ENCODE data around the gene CDK15. TPM values are rescaled to one million over a fixed set of nuclear protein-coding genes. Genes with fewer than 3 reads are reported as not detected.

Gene CDK15
- total and polyA plus RNA-seq, 9 of the 15 experiments (the other 6 are each of a cell fraction or from before 2014, with no cell fraction given), result not detected

GRCh38 chr2:201847481-201847880, 41.1 kb downstream of the CDK15 start:
- Histone ChIP-seq H3K4me2 (ENCODE audit: insufficient read depth, low read length) (no peak overlapping the region), H4K20me1 (replicated peaks; ENCODE audit: control insufficient read depth, insufficient read depth, low read length) (no peaks in the 10 kb centered on the region), H3K27me3 (ENCODE audit: control insufficient read depth in 2 of 2, insufficient read depth in 2 of 2, low read length in 2 of 2) (peaks cover 0 to 6% of the 10 kb centered on the region in 2 experiments; a peak in 2 of 5 replicates), H3K4me3 (no peak overlapping the region), H3K27ac (ENCODE audit: extremely low read depth, low read depth, low read length) (no peak overlapping the region), H3K79me2 (ENCODE audit: control insufficient read depth, insufficient read depth, low read length) (no peaks in the 10 kb centered on the region), H3K9me1 (ENCODE audit: control insufficient read depth, insufficient read depth, low read length) (no peaks in the 10 kb centered on the region), H3K9ac (ENCODE audit: insufficient read depth in 1 of 2, low read depth in 2 of 2, low read length in 2 of 2) (no peak overlapping the region), H3K9me3 (replicated peaks; ENCODE audit: control insufficient read depth, insufficient read depth, low read depth, low read length) (no peaks in the 10 kb centered on the region), H3K4me1 (replicated peaks in 1 of 2; ENCODE audit: control insufficient read depth in 2 of 2, insufficient read depth in 2 of 2, low read length in 2 of 2) (no peaks in the 10 kb centered on the region), H2AFZ (ENCODE audit: low read depth, low read length) (no peak overlapping the region), H3K36me3 (ENCODE audit: control insufficient read depth, insufficient read depth, low read length) (no peaks in the 10 kb centered on the region)
- ATAC-seq (no peak), DNase-seq (ENCODE audit: extremely low read depth in 1 of 4, low spot score in 3 of 4) (no peak), FAIRE-seq (no peak)
- intact Hi-C loops (cut with micrococcal nuclease) (no loop called here), in situ Hi-C loops (cut with MboI) (no loop called here)
- CTCF ChIA-PET (ENCODE audit: low intra/inter-chr PET ratio), result no interaction called here
- no peak for TF ChIP-seq GABPB1 (CRISPR knock-in tag; IDR thresholded peaks at IDR 0.05)
- no peak for TF ChIP-seq SMAD2 (IDR thresholded peaks at IDR 0.05; ENCODE audit: low read depth, low read length)
- TF ChIP-seq, protein P1, sequence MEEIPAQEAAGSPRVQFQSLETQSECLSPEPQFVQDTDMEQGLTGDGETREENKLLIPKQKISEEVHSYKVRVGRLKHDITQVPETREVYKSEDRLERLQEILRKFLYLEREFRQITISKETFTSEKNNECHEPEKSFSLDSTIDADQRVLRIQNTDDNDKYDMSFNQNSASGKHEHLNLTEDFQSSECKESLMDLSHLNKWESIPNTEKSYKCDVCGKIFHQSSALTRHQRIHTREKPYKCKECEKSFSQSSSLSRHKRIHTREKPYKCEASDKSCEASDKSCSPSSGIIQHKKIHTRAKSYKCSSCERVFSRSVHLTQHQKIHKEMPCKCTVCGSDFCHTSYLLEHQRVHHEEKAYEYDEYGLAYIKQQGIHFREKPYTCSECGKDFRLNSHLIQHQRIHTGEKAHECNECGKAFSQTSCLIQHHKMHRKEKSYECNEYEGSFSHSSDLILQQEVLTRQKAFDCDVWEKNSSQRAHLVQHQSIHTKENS (CRISPR knock-in tag; IDR thresholded peaks at IDR 0.05), result no peak
- no peak for TF ChIP-seq ELF2 (CRISPR knock-in tag; IDR thresholded peaks at IDR 0.05)
- TF ChIP-seq BDP1 (IDR thresholded peaks at IDR 0.05; ENCODE audit: insufficient read depth, insufficient read length), result no peak
- POLR2A ChIA-PET, result no interaction called here
- no TSS peak for BruUV-seq (replicated peaks)

DNA sequence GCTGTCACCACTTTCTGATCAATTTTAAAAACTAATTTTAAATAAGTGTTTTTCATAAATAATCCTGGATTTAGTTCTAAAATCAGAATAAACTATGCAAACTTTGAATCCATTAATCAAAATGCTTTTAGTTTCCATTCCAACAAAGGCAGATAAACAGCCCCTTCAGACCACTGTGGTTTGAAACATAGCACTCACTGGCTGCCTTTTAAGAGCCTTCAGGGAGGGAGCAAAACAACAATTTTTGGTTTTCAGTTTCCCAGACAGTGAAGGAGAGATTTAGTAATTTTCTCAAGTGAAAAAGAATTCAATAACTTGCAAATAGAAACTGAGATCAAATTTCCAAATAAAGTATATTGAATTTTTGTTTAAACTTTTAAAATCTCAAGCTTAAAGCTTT, 46.1 kb downstream of the CDK15 start:
- in situ Hi-C loops (cut with MboI), result loop anchor here (10.0 kb wide), 1 partner anchor 332 kb away; no protein-coding TSS in a partner anchor
- no TSS peak for BruUV-seq (replicated peaks)
- CTCF ChIA-PET (ENCODE audit: low intra/inter-chr PET ratio), result no interaction called here
- TF ChIP-seq, protein P2, sequence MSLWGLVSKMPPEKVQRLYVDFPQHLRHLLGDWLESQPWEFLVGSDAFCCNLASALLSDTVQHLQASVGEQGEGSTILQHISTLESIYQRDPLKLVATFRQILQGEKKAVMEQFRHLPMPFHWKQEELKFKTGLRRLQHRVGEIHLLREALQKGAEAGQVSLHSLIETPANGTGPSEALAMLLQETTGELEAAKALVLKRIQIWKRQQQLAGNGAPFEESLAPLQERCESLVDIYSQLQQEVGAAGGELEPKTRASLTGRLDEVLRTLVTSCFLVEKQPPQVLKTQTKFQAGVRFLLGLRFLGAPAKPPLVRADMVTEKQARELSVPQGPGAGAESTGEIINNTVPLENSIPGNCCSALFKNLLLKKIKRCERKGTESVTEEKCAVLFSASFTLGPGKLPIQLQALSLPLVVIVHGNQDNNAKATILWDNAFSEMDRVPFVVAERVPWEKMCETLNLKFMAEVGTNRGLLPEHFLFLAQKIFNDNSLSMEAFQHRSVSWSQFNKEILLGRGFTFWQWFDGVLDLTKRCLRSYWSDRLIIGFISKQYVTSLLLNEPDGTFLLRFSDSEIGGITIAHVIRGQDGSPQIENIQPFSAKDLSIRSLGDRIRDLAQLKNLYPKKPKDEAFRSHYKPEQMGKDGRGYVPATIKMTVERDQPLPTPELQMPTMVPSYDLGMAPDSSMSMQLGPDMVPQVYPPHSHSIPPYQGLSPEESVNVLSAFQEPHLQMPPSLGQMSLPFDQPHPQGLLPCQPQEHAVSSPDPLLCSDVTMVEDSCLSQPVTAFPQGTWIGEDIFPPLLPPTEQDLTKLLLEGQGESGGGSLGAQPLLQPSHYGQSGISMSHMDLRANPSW (CRISPR knock-in tag; IDR thresholded peaks at IDR 0.05), result no peak
- TF ChIP-seq HLTF (IDR thresholded peaks at IDR 0.05) (no peak), ZFPM2 (CRISPR knock-in tag; IDR thresholded peaks at IDR 0.05) (no peak), ZNF408 (CRISPR knock-in tag; IDR thresholded peaks at IDR 0.05; ENCODE audit: low read depth) (no peak), MECOM (CRISPR knock-in tag; IDR thresholded peaks at IDR 0.05) (no peak)
- TF ChIP-seq, protein P1 (CRISPR knock-in tag; IDR thresholded peaks at IDR 0.05), result no peak
- TF ChIP-seq, protein P3, sequence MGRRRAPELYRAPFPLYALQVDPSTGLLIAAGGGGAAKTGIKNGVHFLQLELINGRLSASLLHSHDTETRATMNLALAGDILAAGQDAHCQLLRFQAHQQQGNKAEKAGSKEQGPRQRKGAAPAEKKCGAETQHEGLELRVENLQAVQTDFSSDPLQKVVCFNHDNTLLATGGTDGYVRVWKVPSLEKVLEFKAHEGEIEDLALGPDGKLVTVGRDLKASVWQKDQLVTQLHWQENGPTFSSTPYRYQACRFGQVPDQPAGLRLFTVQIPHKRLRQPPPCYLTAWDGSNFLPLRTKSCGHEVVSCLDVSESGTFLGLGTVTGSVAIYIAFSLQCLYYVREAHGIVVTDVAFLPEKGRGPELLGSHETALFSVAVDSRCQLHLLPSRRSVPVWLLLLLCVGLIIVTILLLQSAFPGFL (CRISPR knock-in tag; IDR thresholded peaks at IDR 0.05), result no peak

More for the DNA sequence above, 46.1 kb downstream of the CDK15 start:
- Histone ChIP-seq H3K4me1 (replicated peaks in 1 of 2; ENCODE audit: control insufficient read depth in 2 of 2, insufficient read depth in 2 of 2, low read length in 2 of 2) (no peaks in the 10 kb centered on the region), H3K36me3 (ENCODE audit: control insufficient read depth, insufficient read depth, low read length) (no peaks in the 10 kb centered on the region), H3K4me2 (ENCODE audit: insufficient read depth, low read length) (no peak overlapping the region), H3K9ac (ENCODE audit: insufficient read depth in 1 of 2, low read depth in 2 of 2, low read length in 2 of 2) (no peak overlapping the region), H3K27me3 (ENCODE audit: control insufficient read depth in 2 of 2, insufficient read depth in 2 of 2, low read length in 2 of 2) (peaks cover 3 to 13% of the 10 kb centered on the region in 2 experiments; a peak in 4 of 5 replicates), H3K9me1 (ENCODE audit: control insufficient read depth, insufficient read depth, low read length) (no peaks in the 10 kb centered on the region), H3K9me3 (replicated peaks; ENCODE audit: control insufficient read depth, insufficient read depth, low read depth, low read length) (no peaks in the 10 kb centered on the region), H3K4me3 (no peak overlapping the region), H3K27ac (ENCODE audit: extremely low read depth, low read depth, low read length) (no peak overlapping the region), H4K20me1 (replicated peaks; ENCODE audit: control insufficient read depth, insufficient read depth, low read length) (no peaks in the 10 kb centered on the region), H3K79me2 (ENCODE audit: control insufficient read depth, insufficient read depth, low read length) (no peaks in the 10 kb centered on the region), H2AFZ (ENCODE audit: low read depth, low read length) (no peak overlapping the region)
- DNase-seq (ENCODE audit: extremely low read depth in 1 of 4, low spot score in 3 of 4) (no peak), FAIRE-seq (no peak), ATAC-seq (no peak)
- POLR2A ChIA-PET, result no interaction called here
- intact Hi-C loops (cut with micrococcal nuclease), result no loop called here

All from K562 (cell line).